Smooth muscle cell (in vitro differentiated cells): ENCODE results near the gene LMO4. TPM values are rescaled to one million over a fixed set of nuclear protein-coding genes. Genes with fewer than 3 reads are reported as not detected.

Source experiments
- DNase-seq: peaks from one replicate; lab custom pipeline; 2025; ENCODE audit not compliant: unreplicated experiment; lab: John Stamatoyannopoulos, UW
- H2AFZ ChIP-seq: fragments of 200-600 bp; sonication (generic); 2 replicates; pipeline ENCODE4 v1.6.0; 2016; ENCODE audit warnings: antibody characterized with exemption, low read depth, mild to moderate bottlenecking
- H3F3A ChIP-seq: fragments of 200-600 bp; sonication (generic); 2 replicates; pipeline ENCODE4 v1.6.0; 2017; ENCODE audit warnings: antibody characterized with exemption, low read depth
- H3K27ac ChIP-seq: fragments of 200-600 bp; sonication (generic); 2 replicates; pipeline ENCODE4 v1.5.1; 2016; ENCODE audit warnings: low read depth, mild to moderate bottlenecking
- H3K27me3 ChIP-seq: fragments of 200-600 bp; sonication (generic); 2 replicates; pipeline ENCODE4 v1.6.1; 2016; ENCODE audit warnings: low read depth, mild to moderate bottlenecking
- H3K36me3 ChIP-seq: fragments of 200-600 bp; sonication (generic); 2 replicates; pipeline ENCODE4 v1.5.1; 2016; ENCODE audit warnings: low read depth
- H3K4me1 ChIP-seq: fragments of 200-600 bp; sonication (generic); 2 replicates; pipeline ENCODE4 v1.5.1; 2016; ENCODE audit warnings: low read depth
- H3K4me2 ChIP-seq: fragments of 200-600 bp; sonication (generic); 2 replicates; pipeline ENCODE4 v1.6.0; 2016; ENCODE audit warnings: mild to moderate bottlenecking
- H3K4me3 ChIP-seq: fragments of 200-600 bp; sonication (generic); 2 replicates; pipeline ENCODE4 v1.5.1; 2016; ENCODE audit warnings: mild to moderate bottlenecking
- H3K79me2 ChIP-seq: fragments of 200-600 bp; sonication (generic); 2 replicates; pipeline ENCODE4 v1.6.0; 2016; ENCODE audit warnings: low read depth, mild to moderate bottlenecking
- H3K9ac ChIP-seq: fragments of 200-600 bp; sonication (generic); 2 replicates; pipeline ENCODE4 v1.6.0; 2016; ENCODE audit warnings: low read depth
- H3K9me3 ChIP-seq: fragments of 200-600 bp; sonication (generic); replicated peaks from 2 replicates; pipeline ENCODE4 v1.5.1; 2016; ENCODE audit warnings: low read depth
- H4K20me1 ChIP-seq: fragments of 200-600 bp; sonication (generic); 2 replicates; pipeline ENCODE4 v1.6.0; 2016; ENCODE audit warnings: low read depth
- CTCF ChIP-seq: fragments of 200-600 bp; sonication (generic); IDR thresholded peaks from 2 replicates; pipeline ENCODE4 v1.5.1; 2017; ENCODE audit warnings: borderline replicate concordance, mild to moderate bottlenecking, antibody characterized with exemption; ENCODE audit not compliant: insufficient read depth, poor library complexity, severe bottlenecking
- WGBS: methylation state at CpG from one replicate; pipeline ENCODE4 v1.1.7; 2016; ENCODE audit warnings: low lambda C conversion rate; 5-methylcytosine and 5-hydroxymethylcytosine counted together
- polyA plus RNA-seq: library from polyadenylated mRNA; unstranded; fragments of >200 nt; fragmentation: Nextera tagmentation; extraction: Ambion mirVana; gene quantifications from 2 replicates; pipeline ENCODE4 v1.2.1, GENCODE V29; 2016
- total RNA-seq: library from RNA; depleted of rRNA; stranded (reverse); fragments of >200 nt; gene quantifications from 2 replicates; pipeline ENCODE4 v1.2.3, GENCODE V29; 2014

The LMO4 gene
- total and polyA plus RNA-seq, 2 experiments from 2014 or later, result 54.2 to 140 TPM

DNA sequence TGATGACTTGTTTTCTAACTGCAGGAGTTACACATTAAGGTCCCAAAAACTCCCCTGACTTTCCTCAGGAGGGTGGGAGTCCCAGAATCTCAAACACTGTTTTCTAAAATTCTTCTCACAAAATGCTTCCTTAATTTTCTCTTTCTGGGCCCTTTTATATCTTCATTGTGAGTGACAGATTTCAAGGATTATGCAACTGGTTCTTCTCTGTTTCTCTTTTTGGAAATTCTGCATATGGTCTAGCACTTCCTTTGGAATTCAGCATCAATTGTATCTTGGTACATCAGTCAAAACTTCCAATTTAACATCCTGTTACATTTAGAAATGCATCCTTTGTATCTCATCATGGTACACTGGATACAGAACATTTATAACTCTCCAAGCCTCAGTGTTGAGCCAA lies 59.7 kb downstream of the LMO4 start:
- Histone ChIP-seq H3K27ac (no peak overlapping the region), H3K9ac (no peak overlapping the region), H3K4me1 (no peaks in the 10 kb centered on the region), H3K27me3 (no peaks in the 10 kb centered on the region), H3F3A (no peaks in the 10 kb centered on the region), H3K36me3 (no peaks in the 10 kb centered on the region), H3K79me2 (no peaks in the 10 kb centered on the region), H3K9me3 (no peaks in the 10 kb centered on the region), H2AFZ (no peak overlapping the region), H4K20me1 (no peaks in the 10 kb centered on the region), H3K4me3 (no peak overlapping the region), H3K4me2 (no peak overlapping the region)
- DNase-seq, result no peak
- no peak for TF ChIP-seq CTCF

DNA sequence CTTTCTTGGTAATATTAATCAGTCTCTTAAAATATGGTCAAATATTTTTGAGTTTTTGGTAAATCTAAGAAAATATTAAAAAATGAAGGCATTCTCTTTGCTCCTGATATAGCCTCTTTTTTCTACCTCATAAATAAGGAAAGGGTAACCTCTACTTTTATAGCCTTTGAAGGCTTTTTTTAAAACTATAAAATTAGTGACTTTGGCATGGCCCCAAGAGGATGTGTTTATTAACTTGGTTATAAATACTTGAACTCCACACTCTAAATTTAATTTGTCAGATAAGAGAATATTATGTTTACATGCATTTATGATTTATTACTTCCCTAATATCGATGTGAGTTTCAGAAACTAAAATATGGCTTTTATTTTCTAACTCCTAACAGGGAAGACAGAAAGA lies 60.3 kb downstream of the LMO4 start:
- no peak for DNase-seq
- no peak overlapping the region for H2AFZ ChIP-seq
- H3K4me1 ChIP-seq, result no peaks in the 10 kb centered on the region
- H3K9me3 ChIP-seq, result no peaks in the 10 kb centered on the region
- H3K27ac ChIP-seq, result no peak overlapping the region
- H4K20me1 ChIP-seq, result no peaks in the 10 kb centered on the region
- no peak overlapping the region for H3K4me3 ChIP-seq
- no peak overlapping the region for H3K9ac ChIP-seq
- no peaks in the 10 kb centered on the region for H3K79me2 ChIP-seq
- no peak for TF ChIP-seq CTCF
- H3K4me2 ChIP-seq, result no peak overlapping the region
- no peaks in the 10 kb centered on the region for H3F3A ChIP-seq
- no peaks in the 10 kb centered on the region for H3K27me3 ChIP-seq
- no peaks in the 10 kb centered on the region for H3K36me3 ChIP-seq
- 94% methylated on average over 1 of the region's 1 CpG for WGBS

GRCh38 chr1:87389546-87389945 lies 60.9 kb downstream of the LMO4 start:
- Histone ChIP-seq H3K4me3 (no peak overlapping the region), H4K20me1 (no peaks in the 10 kb centered on the region), H3F3A (no peaks in the 10 kb centered on the region), H3K4me1 (no peaks in the 10 kb centered on the region), H3K36me3 (no peaks in the 10 kb centered on the region), H3K9me3 (no peaks in the 10 kb centered on the region), H3K27me3 (no peaks in the 10 kb centered on the region), H3K9ac (no peak overlapping the region), H3K4me2 (no peak overlapping the region), H3K27ac (no peak overlapping the region), H3K79me2 (no peaks in the 10 kb centered on the region), H2AFZ (no peak overlapping the region)
- TF ChIP-seq CTCF, result no peak
- no peak for DNase-seq
- 85% methylated on average over 3 of the region's 3 CpGs for WGBS
